GM12875 (cell line): ENCODE results near the gene MEGF11.

Source experiments
- H3K4me3 ChIP-seq: one replicate; pipeline ENCODE4 v1.5.1; 2011; ENCODE audit warnings: low read depth, low read length, control low read depth
- CTCF ChIP-seq: IDR thresholded peaks from 2 replicates; pipeline ENCODE4 v1.5.1; 2011; ENCODE audit warnings: low read depth, mild to moderate bottlenecking, control low read depth, inconsistent platforms, low read length, moderate library complexity, borderline replicate concordance; ENCODE audit not compliant: insufficient read depth

Gene MEGF11

DNA sequence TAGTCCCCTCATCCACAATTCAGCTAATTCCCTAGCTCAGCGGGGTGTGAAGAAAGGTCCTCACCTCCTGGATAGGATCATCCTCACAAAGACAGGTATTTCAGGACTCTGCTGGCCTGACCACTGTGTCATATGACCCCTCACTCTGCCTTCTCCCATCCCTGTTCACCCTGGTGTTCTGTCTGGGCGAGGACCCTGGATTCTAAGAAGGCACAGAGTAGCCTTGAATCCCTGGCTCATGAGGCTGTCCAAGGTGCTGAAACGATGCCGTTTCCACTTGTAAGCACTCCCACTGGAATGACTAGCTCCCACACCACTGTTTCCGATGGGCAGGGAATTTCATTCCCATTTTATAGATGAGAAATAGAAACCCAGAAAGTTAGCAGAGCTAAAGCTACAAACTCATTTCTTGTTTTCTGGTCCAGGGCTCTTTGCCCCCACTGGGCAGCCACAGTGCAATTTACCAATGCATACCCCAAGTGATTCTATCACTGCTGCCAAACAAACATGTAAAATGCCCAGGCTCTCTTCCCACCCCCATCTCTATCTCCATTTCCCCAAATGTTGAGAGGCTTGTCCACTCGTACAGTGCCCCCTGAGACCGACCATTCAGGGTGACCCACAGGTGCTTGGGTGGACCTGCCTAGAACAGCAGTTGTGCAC lies 301.0 kb downstream of the MEGF11 start:
- no peak overlapping the region for H3K4me3 ChIP-seq
- TF ChIP-seq CTCF, result no peak

DNA sequence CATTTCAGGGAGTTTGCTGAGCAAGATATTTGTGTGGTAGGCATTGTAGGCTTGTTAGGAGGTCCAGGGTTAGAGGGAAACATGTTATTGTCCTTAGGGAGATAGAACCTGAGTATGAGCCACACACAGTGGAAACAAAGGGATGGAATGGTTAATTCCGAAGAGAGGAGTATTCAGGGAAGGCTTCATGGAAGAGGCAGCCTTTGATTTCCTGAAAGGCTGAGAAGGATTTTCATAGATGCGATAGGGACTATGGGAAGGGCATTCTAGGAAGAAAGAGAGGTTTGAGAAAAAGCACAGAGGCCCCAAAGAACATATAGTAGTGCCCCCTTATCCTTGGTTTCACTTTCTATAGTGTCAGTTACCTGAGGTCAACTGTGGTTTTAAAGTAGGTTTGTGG lies 302.5 kb downstream of the MEGF11 start:
- H3K4me3 ChIP-seq, result no peak overlapping the region
- TF ChIP-seq CTCF, result no peak

- no peak for TF ChIP-seq CTCF
- no peak overlapping the region for H3K4me3 ChIP-seq
Observed at GRCh38 chr15:65949491-65949890, 304.1 kb downstream of the MEGF11 start.

- no peak for TF ChIP-seq CTCF
Observed at GRCh38 chr15:65949011-65949410, 304.5 kb downstream of the MEGF11 start.

DNA sequence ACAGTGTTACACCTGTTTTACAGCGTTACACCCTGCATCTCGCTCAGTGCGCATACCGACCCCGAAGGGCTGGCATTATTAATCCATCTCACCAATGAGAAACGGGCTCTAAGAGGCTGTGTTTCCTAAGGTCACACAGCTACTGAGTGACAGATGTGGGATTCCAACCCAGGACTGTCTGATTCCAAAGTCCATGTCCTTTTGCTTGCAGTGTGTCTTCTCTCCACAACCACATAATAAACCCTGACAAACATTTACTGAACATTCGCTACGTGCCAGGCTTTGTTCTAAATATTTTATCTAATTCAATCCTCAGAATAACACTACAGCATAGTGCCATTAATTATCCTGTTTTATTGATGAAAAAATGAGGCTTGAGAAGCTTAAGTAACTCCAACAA lies 305.2 kb downstream of the MEGF11 start:
- TF ChIP-seq CTCF, result no peak
- H3K4me3 ChIP-seq, result no peak overlapping the region

More at GRCh38 chr15:65949011-65949410, 304.5 kb downstream of the MEGF11 start:
- no peak overlapping the region for H3K4me3 ChIP-seq

- no peak overlapping the region for H3K4me3 ChIP-seq
- no peak for TF ChIP-seq CTCF
Observed at GRCh38 chr15:65947041-65947440, 306.5 kb downstream of the MEGF11 start.

GRCh38 chr15:65945616-65946015 lies 307.9 kb downstream of the MEGF11 start:
- no peak for TF ChIP-seq CTCF
- no peak overlapping the region for H3K4me3 ChIP-seq
